HepG2 (cell line): ENCODE data around the gene PRCD. TPM values are rescaled to one million over a fixed set of nuclear protein-coding genes. Genes with fewer than 3 reads are reported as not detected.
A peak's percentile ranks its signal among the peaks of the same experiment; 100 is the strongest.

Source experiments
- AFF4 ChIP-seq: sonication (generic); formaldehyde crosslinking; IDR thresholded peaks from 2 replicates; pipeline ENCODE4 v1.4.0; 2020; ENCODE audit warnings: missing genetic modification reagents
- FOSL1 ChIP-seq: sonication (generic); formaldehyde crosslinking; IDR thresholded peaks from 2 replicates; pipeline ENCODE4 v1.9.0; 2021; ENCODE audit warnings: missing genetic modification reagents, borderline replicate concordance
- KMT2A ChIP-seq: sonication (generic); formaldehyde crosslinking; IDR thresholded peaks from 2 replicates; pipeline ENCODE4 v1.4.0; 2020; ENCODE audit warnings: missing genetic modification reagents
- PLRG1 ChIP-seq: fragments of 450-650 bp; conservative IDR thresholded peaks from 2 replicates; pipeline ENCODE4 v1.6.1; 2016
- RBM39 ChIP-seq: fragments of 200-400 bp; formaldehyde crosslinking; IDR thresholded peaks from one replicate; pipeline ENCODE4 v1.6.1; 2018; ENCODE audit warnings: antibody characterized with exemption, mild to moderate bottlenecking, low read depth, low read length; ENCODE audit not compliant: poor library complexity, severe bottlenecking
- ZNF234 ChIP-seq: sonication (generic); formaldehyde crosslinking; conservative IDR thresholded peaks from 2 replicates; pipeline ENCODE4 v1.5.1; 2020; ENCODE audit warnings: mild to moderate bottlenecking, missing genetic modification reagents
- ZNF615 ChIP-seq: sonication (generic); formaldehyde crosslinking; IDR thresholded peaks from 2 replicates; pipeline ENCODE4 v1.5.0; 2020; ENCODE audit warnings: mild to moderate bottlenecking, missing genetic modification reagents, borderline replicate concordance
- polyA plus RNA-seq, 8 experiments: library from polyadenylated mRNA; depleted of rRNA in 3 of 8; stranded (reverse) in 7 of 8; unstranded in 1 of 8; fragments of >200 nt; fragmentation: Illumina TruSeq in 4 of 8; extraction: Trizol in 4 of 8; gene quantifications; 2 replicates each; pipeline versions ENCODE4 v1.2.1 to v1.2.3, GENCODE V29; 2011 to 2016; ENCODE audit warnings: low read depth in 4 of 8, missing spikeins in 1 of 8, mixed read lengths in 1 of 8; ENCODE audit not compliant: insufficient read depth in 1 of 8
- total RNA-seq, 5 experiments: library from RNA; depleted of rRNA; stranded (reverse); fragments of >200 nt; fragmentation: Illumina TruSeq; extraction: Trizol; gene quantifications; 2 replicates each; pipeline ENCODE4 v1.2.3, GENCODE V29; 2016; ENCODE audit warnings: low read depth in 1 of 5

Gene PRCD
- total and polyA plus RNA-seq, 2 of the 13 experiments (the other 11 are each of a cell fraction or from before 2014, with no cell fraction given): 0.51 TPM; not detected in 1

- TF ChIP-seq RBM39: peak; percentile 74
- no peak; the same call in 1 of the 2 replicates for TF ChIP-seq KMT2A (CRISPR knock-in tag)
- no peak for TF ChIP-seq FOSL1 (CRISPR knock-in tag)
- no peak for TF ChIP-seq ZNF615
- 0 out of 2 replicates have a peak, but pooled peaks have one; percentile 32 for TF ChIP-seq AFF4
- TF ChIP-seq ZNF234: no peak
- no peak for TF ChIP-seq PLRG1
Measured at GRCh38 chr17:76556765-76557367, 17.0 kb downstream of the PRCD start (continued).
